ENCODE data around the gene XXYLT1.

XXYLT1 gene

DNA sequence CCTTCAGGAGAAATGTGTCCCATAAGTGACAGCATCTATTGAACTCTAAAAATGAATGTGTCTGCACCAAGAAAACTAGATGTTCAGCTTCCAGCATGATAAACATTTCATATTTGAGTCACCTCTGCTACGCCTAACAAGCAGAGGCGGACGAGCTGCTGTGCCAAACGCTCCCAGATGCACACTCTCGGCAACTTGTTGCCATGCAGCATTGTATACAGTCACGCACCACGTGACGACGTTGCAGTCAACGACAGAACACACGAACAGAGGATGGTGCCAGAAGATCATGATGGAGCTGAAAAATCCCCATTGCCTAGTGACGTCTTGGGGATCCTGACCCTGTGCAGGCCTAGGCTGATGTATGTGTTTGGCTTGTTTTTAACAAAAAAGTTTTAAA, 137.5 kb downstream of the XXYLT1 start:
- Histone ChIP-seq H3K79me2 (ENCODE audit: control insufficient read depth, insufficient read depth, low read length, unreplicated experiment) (no peaks in the 10 kb centered on the region), H3K27ac (ENCODE audit: low read depth, low read length) (peak overlapping the region; percentile 68; the same call in 1 of the 2 replicates), H3K4me3 (ENCODE audit: low read depth, low read length) (no peak overlapping the region), H2AFZ (ENCODE audit: low read length, unreplicated experiment) (no peak overlapping the region), H3K36me3 (ENCODE audit: insufficient read depth, low read length) (no peaks in the 10 kb centered on the region), H3K27me3 (ENCODE audit: insufficient read depth, low read length) (no peaks in the 10 kb centered on the region), H3K4me1 (ENCODE audit: control insufficient read depth, insufficient read depth, low read length, unreplicated experiment) (peaks cover 26% of the 10 kb centered on the region)

DNA sequence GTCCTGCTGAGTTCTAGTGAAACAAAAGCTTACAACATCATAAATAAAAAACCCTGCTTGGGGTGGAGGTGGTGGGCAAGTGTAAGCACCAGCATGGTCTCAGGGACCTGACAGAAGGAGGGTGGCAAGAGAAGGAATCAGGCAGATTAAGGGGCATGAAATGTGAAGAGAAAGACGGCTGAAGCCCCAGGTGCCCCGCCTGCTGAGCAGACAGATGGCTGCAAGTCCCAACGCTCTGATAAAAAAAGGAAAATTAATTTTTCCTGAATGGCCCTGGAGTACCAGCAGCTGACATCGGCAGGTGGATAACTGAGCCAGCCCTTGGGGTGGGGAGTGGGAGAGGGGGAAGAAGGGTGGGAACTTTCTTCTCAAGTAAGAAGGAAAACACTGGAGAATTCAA, 137.9 kb downstream of the XXYLT1 start:
- H3K79me2 ChIP-seq (ENCODE audit: control insufficient read depth, insufficient read depth, low read length, unreplicated experiment): no peaks in the 10 kb centered on the region
- no peaks in the 10 kb centered on the region for H3K36me3 ChIP-seq (ENCODE audit: insufficient read depth, low read length)
- no peaks in the 10 kb centered on the region for H3K27me3 ChIP-seq (ENCODE audit: insufficient read depth, low read length)
- H2AFZ ChIP-seq (ENCODE audit: low read length, unreplicated experiment): no peak overlapping the region
- H3K4me1 ChIP-seq (ENCODE audit: control insufficient read depth, insufficient read depth, low read length, unreplicated experiment): peaks cover 31% of the 10 kb centered on the region
- H3K27ac ChIP-seq (ENCODE audit: low read depth, low read length): peak overlapping the region; percentile 7; the same call in 1 of the 2 replicates
- no peak overlapping the region for H3K4me3 ChIP-seq (ENCODE audit: low read depth, low read length)

DNA sequence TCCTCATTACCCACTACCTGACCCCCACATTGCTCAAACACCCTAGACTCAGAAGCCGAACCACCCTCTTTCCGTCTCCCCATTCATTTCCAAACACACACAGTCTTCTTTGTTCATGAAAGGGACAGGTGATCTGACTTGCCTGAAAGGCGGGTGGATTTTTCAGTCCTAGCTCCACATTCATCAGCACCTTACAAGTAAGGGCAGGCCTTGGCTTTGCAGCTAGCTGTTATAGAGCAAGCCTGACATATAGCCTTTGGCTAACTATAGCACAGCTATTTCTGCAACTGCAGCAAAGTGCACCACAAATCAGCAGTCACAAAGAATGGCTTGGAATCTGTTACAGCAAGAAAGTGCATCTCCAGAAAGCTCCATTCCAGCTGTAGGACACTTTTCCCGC, 139.8 kb downstream of the XXYLT1 start:
- peaks cover 32% of the 10 kb centered on the region for H3K4me1 ChIP-seq (ENCODE audit: control insufficient read depth, insufficient read depth, low read length, unreplicated experiment)
- no peak overlapping the region for H2AFZ ChIP-seq (ENCODE audit: low read length, unreplicated experiment)
- H3K4me3 ChIP-seq (ENCODE audit: low read depth, low read length): no peak overlapping the region
- H3K27me3 ChIP-seq (ENCODE audit: insufficient read depth, low read length): no peaks in the 10 kb centered on the region
- H3K36me3 ChIP-seq (ENCODE audit: insufficient read depth, low read length): no peaks in the 10 kb centered on the region
- H3K79me2 ChIP-seq (ENCODE audit: control insufficient read depth, insufficient read depth, low read length, unreplicated experiment): no peaks in the 10 kb centered on the region
- no peak overlapping the region for H3K27ac ChIP-seq (ENCODE audit: low read depth, low read length)

DNA sequence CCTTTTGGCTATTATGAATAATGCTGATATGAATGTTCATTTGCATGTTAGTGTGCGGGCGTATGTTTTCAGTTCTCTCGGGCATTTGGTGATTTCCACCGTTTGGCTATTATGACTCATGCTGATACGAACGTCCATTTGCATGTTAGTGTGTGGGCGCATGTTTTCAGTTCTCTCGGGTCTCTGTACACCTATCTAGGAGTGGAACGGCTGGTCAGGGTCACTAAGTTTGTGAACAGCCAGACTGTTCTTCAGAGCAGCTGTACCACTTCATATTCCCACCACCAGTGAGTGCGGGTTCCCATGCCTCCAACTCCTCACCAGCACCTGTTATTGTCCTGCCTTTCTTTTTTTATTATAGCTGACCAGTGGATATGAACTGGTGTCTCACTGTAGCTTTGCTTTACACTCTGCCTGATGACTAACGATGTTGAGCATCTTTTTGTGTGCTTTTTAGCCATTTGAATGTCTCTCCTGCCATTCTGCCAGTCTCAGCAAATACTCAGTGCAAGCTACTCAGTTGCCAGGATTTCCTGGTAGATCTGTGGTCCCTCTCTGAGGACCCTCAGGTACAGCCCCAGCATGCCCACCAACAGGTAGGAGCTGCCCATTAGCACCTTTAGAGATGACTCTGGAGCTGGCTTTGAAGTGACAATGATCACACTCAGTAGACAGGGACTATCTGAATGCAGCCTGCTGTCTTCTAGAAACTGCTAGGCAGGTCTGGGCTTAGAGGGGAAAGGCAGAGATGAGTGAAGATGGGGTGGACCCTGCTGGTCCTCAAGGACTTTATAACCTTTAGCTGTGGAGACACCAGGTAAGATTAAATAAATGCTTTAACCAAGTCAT, 141.1 kb downstream of the XXYLT1 start:
- H3K4me1 ChIP-seq (ENCODE audit: control insufficient read depth, insufficient read depth, low read length, unreplicated experiment): peaks cover 32% of the 10 kb centered on the region
- H3K27ac ChIP-seq (ENCODE audit: low read depth, low read length): peak overlapping the region; percentile 27; the same call in 1 of the 2 replicates
- no peak overlapping the region for H2AFZ ChIP-seq (ENCODE audit: low read length, unreplicated experiment)
- no peaks in the 10 kb centered on the region for H3K79me2 ChIP-seq (ENCODE audit: control insufficient read depth, insufficient read depth, low read length, unreplicated experiment)
- no peaks in the 10 kb centered on the region for H3K36me3 ChIP-seq (ENCODE audit: insufficient read depth, low read length)
- no peaks in the 10 kb centered on the region for H3K27me3 ChIP-seq (ENCODE audit: insufficient read depth, low read length)
- no peak overlapping the region for H3K4me3 ChIP-seq (ENCODE audit: low read depth, low read length)

DNA sequence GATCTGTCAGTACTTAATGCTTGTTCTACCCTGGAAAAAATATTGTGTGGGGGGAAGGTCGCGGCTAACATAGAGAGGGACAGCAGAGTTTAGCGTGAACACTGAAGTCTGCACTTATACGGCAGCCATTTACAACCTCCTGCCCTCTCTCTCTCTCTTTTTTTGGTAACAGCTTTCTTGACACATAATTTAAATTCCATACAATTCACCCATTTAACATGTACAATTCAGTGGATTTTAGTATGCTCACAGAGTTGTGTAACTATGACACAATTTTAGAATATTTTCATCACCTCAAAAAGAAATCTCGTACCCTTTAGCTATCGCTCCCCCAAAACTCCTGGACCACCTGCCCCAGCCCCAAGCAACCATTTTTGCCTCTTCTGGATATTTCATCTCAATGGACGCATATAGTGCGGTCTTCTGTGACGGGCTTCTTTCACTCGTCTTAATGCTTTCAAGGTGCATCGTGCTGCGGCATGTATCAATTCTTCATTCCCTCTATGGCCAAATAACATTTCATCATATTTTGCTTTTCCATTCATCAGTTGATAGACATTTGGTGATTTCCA, 141.8 kb downstream of the XXYLT1 start:
- no peaks in the 10 kb centered on the region for H3K27me3 ChIP-seq (ENCODE audit: insufficient read depth, low read length)
- H3K4me1 ChIP-seq (ENCODE audit: control insufficient read depth, insufficient read depth, low read length, unreplicated experiment): peaks cover 32% of the 10 kb centered on the region
- H2AFZ ChIP-seq (ENCODE audit: low read length, unreplicated experiment): no peak overlapping the region
- H3K79me2 ChIP-seq (ENCODE audit: control insufficient read depth, insufficient read depth, low read length, unreplicated experiment): no peaks in the 10 kb centered on the region
- no peaks in the 10 kb centered on the region for H3K36me3 ChIP-seq (ENCODE audit: insufficient read depth, low read length)
- no peak overlapping the region for H3K4me3 ChIP-seq (ENCODE audit: low read depth, low read length)
- H3K27ac ChIP-seq (ENCODE audit: low read depth, low read length): peak overlapping the region; percentile 48

DNA sequence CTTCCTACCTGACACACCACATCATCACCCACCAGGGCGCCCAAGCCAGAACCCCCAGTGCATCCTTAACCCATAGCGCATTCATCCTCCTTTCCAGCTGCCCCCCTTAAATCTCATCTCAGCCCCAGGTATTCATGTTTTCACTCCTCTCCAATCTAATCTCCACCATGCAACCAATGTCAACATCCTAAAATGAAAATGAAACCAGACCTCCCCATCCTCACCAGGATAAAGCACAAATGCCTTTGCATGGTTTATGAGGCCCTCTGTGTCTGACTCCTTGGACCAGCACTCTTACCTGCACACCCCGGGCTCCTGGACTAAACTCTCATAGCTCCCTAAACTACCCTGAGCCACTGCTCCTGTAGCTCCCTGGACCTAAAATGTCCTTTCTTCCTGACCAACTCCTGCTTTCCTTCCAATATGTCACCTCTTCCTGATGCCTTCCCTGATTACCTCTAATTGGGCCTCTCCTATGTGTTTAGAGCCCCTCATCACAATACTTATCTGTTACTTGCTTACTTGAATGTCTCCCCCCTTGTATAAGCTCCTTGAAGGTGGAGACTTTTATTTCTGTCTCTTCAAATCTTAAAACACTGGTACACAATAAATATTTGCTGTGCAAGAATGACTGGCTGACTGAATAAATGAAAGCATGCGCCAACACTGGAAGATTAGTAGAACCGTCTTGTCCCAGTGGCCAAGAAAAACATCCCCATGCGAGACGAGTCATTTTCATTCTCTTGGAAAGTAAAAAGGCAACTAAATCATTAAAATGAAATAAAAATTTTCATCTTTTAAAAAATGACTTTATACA, 142.5 kb downstream of the XXYLT1 start:
- Histone ChIP-seq H3K79me2 (ENCODE audit: control insufficient read depth, insufficient read depth, low read length, unreplicated experiment) (no peaks in the 10 kb centered on the region), H3K27ac (ENCODE audit: low read depth, low read length) (peak overlapping the region; percentile 48), H3K36me3 (ENCODE audit: insufficient read depth, low read length) (no peaks in the 10 kb centered on the region), H2AFZ (ENCODE audit: low read length, unreplicated experiment) (peak overlapping the region; percentile 69), H3K4me3 (ENCODE audit: low read depth, low read length) (peak overlapping the region; percentile 31; the same call in 1 of the 2 replicates), H3K4me1 (ENCODE audit: control insufficient read depth, insufficient read depth, low read length, unreplicated experiment) (peaks cover 28% of the 10 kb centered on the region), H3K27me3 (ENCODE audit: insufficient read depth, low read length) (no peaks in the 10 kb centered on the region)

DNA sequence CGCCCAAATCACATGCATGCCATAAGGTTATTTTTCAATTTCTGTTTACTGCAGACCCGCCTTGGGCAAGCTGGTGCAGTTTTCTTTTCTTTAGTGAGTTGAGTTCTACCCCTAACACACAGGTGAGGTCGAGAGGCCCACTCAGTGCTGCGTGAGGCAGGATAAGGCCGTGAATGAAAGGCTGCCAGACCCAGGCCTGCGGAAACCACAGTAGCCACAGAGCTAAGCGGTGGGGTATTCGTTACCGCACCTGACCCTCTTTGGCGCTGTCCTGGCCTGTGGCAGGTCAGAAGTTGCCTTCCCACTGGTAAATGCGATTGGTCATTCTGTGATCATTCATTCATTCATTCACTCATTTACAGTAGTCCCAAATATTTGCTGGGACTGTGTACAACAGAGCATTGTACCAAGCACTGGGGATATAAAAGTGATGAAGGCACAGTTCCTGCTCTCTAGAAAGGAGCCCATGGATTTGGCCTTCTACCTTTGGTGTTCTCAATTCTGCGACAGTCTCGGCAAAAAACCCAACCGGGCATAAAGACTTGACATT, 144.8 kb downstream of the XXYLT1 start:
- Histone ChIP-seq H3K36me3 (ENCODE audit: insufficient read depth, low read length) (no peaks in the 10 kb centered on the region), H2AFZ (ENCODE audit: low read length, unreplicated experiment) (no peak overlapping the region), H3K4me1 (ENCODE audit: control insufficient read depth, insufficient read depth, low read length, unreplicated experiment) (peaks cover 24% of the 10 kb centered on the region), H3K4me3 (ENCODE audit: low read depth, low read length) (no peak overlapping the region), H3K79me2 (ENCODE audit: control insufficient read depth, insufficient read depth, low read length, unreplicated experiment) (no peaks in the 10 kb centered on the region), H3K27me3 (ENCODE audit: insufficient read depth, low read length) (no peaks in the 10 kb centered on the region), H3K27ac (ENCODE audit: low read depth, low read length) (no peak overlapping the region)

DNA sequence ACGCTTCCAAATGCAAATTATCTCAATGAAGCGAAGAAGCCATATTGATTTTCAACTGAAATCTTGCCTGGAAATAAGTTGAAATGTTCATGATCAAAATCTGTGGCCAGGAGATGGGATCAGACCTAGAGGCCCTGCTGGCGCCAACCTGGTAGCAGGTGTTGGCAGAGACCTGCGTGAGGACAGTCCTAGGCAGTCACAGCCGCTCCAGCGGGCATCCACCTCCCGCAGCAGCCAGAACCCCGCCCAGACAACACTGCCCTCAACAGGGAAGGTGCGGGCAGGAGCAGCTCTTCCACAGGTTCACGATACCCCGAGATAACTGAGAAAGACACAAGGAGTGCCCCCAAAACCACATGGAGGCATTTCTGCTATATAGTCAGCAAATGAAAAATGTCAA, 145.3 kb downstream of the XXYLT1 start:
- H3K27me3 ChIP-seq (ENCODE audit: insufficient read depth, low read length): no peaks in the 10 kb centered on the region
- H2AFZ ChIP-seq (ENCODE audit: low read length, unreplicated experiment): no peak overlapping the region
- H3K79me2 ChIP-seq (ENCODE audit: control insufficient read depth, insufficient read depth, low read length, unreplicated experiment): no peaks in the 10 kb centered on the region
- H3K36me3 ChIP-seq (ENCODE audit: insufficient read depth, low read length): no peaks in the 10 kb centered on the region
- H3K4me1 ChIP-seq (ENCODE audit: control insufficient read depth, insufficient read depth, low read length, unreplicated experiment): peaks cover 25% of the 10 kb centered on the region
- no peak overlapping the region for H3K27ac ChIP-seq (ENCODE audit: low read depth, low read length)
- no peak overlapping the region for H3K4me3 ChIP-seq (ENCODE audit: low read depth, low read length)

DNA sequence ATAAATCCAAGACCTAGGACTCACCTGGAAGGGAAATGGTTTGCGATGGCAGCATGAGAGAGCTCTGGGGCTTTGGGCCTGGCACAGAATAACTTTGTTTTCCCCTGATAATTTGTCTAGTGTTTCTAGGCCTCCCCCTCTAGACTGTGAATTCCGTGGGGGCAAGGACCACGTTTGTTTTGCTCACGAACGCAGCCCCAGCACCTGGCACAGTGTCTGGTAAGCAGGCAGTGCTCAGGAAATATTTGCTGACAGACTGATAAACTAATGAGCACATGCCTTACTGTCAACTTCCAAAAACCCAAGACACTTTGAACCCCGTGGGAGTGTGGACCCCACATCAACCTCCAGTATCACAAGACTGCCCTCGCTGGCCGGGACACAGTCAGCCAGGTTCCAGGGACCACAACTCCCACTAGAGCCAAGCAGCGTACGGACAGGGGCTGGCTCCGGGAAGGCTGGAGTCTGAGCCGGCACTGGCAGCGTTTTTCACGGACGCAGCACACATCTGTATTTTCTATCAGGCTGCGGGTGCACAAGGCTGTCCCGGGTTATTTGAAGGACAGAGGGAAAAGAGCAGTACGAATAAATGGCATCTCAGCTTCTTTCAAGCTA, 146.5 kb downstream of the XXYLT1 start:
- Histone ChIP-seq H3K27ac (ENCODE audit: low read depth, low read length) (no peak overlapping the region), H3K4me1 (ENCODE audit: control insufficient read depth, insufficient read depth, low read length, unreplicated experiment) (peaks cover 28% of the 10 kb centered on the region), H2AFZ (ENCODE audit: low read length, unreplicated experiment) (no peak overlapping the region), H3K79me2 (ENCODE audit: control insufficient read depth, insufficient read depth, low read length, unreplicated experiment) (no peaks in the 10 kb centered on the region), H3K4me3 (ENCODE audit: low read depth, low read length) (no peak overlapping the region), H3K36me3 (ENCODE audit: insufficient read depth, low read length) (no peaks in the 10 kb centered on the region), H3K27me3 (ENCODE audit: insufficient read depth, low read length) (no peaks in the 10 kb centered on the region)

DNA sequence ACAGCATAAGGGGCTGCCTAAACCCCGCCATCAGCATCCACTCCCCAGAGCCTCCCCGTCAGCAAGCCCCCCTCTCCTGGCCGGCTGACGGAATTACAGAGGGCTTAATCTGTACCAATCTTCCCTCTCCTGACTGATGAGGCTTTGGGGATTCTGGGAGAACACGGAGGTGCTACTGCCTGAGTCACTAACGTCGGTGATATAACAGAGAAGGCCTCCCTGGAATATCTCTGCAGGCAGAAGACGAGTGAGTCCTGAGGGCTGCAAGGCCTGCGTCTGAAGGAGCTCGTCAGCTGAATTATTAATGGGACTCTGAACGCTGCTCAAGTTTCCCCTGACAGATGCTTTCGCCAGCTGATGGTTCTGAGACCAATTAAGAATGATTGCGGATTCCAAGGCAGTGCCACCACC, 147.7 kb downstream of the XXYLT1 start:
- no peaks in the 10 kb centered on the region for H3K27me3 ChIP-seq (ENCODE audit: insufficient read depth, low read length)
- no peaks in the 10 kb centered on the region for H3K79me2 ChIP-seq (ENCODE audit: control insufficient read depth, insufficient read depth, low read length, unreplicated experiment)
- H3K27ac ChIP-seq (ENCODE audit: low read depth, low read length): no peak overlapping the region
- peaks cover 25% of the 10 kb centered on the region for H3K4me1 ChIP-seq (ENCODE audit: control insufficient read depth, insufficient read depth, low read length, unreplicated experiment)
- H3K4me3 ChIP-seq (ENCODE audit: low read depth, low read length): no peak overlapping the region
- no peaks in the 10 kb centered on the region for H3K36me3 ChIP-seq (ENCODE audit: insufficient read depth, low read length)
- no peak overlapping the region for H2AFZ ChIP-seq (ENCODE audit: low read length, unreplicated experiment)

Measured in ACC112 (cell line).